ENCODE data around the gene SERPINA7. TPM values are rescaled to one million over a fixed set of nuclear protein-coding genes. Genes with fewer than 3 reads are reported as not detected.
"Not testable (repeated sequence)": the region's sequence is repeated elsewhere in the genome, so short reads cannot be mapped to it uniquely, and the experiment has no call there.

The SERPINA7 gene
- total RNA-seq, 1 donor from 2014 or later, result not detected

DNA sequence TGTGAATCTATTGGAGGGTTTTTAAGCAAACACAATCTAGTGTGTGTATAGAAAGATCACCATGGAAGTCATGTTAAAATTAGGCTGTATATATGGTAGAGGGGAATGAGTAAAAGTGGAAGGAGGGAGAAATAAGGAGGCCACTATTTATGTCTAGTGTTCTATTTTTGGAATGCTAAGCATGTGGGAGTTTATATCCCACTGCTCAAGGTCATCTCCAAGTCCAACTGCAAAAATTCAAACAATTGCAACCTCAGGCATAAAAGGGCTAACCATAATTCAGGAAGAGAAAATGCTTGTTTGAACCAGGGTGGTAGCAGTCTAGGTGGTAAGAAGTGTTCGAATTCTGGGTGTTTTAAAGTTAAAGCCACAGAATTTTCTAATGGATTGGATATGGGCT, 39.2 kb downstream of the SERPINA7 start:
- Histone ChIP-seq H2AFZ (replicated peaks) (no peak overlapping the region), H3K27me3 (no peaks in the 10 kb centered on the region), H3K4me2 (no peak overlapping the region), H3K27ac (no peak overlapping the region), H3K36me3 (no peaks in the 10 kb centered on the region), H3K9ac (no peak overlapping the region), H3K4me1 (no peaks in the 10 kb centered on the region), H3K9me3 (ENCODE audit: low read depth) (peaks cover 12% of the 10 kb centered on the region), H3K79me2 (ENCODE audit: low read depth) (no peaks in the 10 kb centered on the region), H3K4me3 (no peak overlapping the region), H4K20me1 (ENCODE audit: low read depth) (no peaks in the 10 kb centered on the region), H3F3A (ENCODE audit: low read depth) (no peaks in the 10 kb centered on the region)
- Mint-ChIP-seq H3K27ac (no peak overlapping the region), H3K4me3 (no peak overlapping the region), H3K36me3 (no peaks in the 10 kb centered on the region), H3K27me3 (ENCODE audit: insufficient read depth, low read depth) (peaks cover 3% of the 10 kb centered on the region), H3K4me1 (no peaks in the 10 kb centered on the region), H3K9me3 (no peaks in the 10 kb centered on the region)
- DNase-seq (ENCODE audit: low spot score), result no peak
- TF ChIP-seq EZH2 (IDR thresholded peaks at IDR 0.05) (no peak), EZH2phosphoT487 (IDR thresholded peaks at IDR 0.05) (no peak)
- TF ChIP-seq, protein P1, sequence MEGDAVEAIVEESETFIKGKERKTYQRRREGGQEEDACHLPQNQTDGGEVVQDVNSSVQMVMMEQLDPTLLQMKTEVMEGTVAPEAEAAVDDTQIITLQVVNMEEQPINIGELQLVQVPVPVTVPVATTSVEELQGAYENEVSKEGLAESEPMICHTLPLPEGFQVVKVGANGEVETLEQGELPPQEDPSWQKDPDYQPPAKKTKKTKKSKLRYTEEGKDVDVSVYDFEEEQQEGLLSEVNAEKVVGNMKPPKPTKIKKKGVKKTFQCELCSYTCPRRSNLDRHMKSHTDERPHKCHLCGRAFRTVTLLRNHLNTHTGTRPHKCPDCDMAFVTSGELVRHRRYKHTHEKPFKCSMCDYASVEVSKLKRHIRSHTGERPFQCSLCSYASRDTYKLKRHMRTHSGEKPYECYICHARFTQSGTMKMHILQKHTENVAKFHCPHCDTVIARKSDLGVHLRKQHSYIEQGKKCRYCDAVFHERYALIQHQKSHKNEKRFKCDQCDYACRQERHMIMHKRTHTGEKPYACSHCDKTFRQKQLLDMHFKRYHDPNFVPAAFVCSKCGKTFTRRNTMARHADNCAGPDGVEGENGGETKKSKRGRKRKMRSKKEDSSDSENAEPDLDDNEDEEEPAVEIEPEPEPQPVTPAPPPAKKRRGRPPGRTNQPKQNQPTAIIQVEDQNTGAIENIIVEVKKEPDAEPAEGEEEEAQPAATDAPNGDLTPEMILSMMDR (IDR thresholded peaks at IDR 0.05), result no peak

DNA sequence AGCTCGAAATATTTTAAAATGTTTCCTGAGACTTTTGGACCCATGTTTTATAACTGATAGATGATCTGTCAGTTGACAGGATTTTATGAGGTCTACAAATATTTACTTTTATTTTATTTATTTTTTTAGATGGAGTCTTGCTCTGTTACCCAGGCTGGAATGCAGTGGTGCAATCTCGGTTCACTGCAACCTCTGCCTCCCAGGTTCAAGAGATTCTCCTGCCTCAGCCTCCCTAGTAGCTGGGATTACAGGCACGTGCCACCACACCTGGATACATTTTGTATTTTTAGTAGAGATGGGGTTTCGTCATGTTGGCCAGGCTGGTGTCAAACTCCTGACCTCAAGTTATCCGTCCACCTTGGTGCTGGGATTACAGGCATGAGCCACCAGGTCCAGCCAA, 50.0 kb downstream of the SERPINA7 start:
- H3K9me3 Mint-ChIP-seq, result not testable (repeated sequence)

More for the DNA sequence above, 50.0 kb downstream of the SERPINA7 start:
- not testable (repeated sequence) for H3K4me3 ChIP-seq; H3K4me1 ChIP-seq; H3K4me2 ChIP-seq; H3K27me3 Mint-ChIP-seq (ENCODE audit: insufficient read depth, low read depth); H3K27ac ChIP-seq; H3K79me2 ChIP-seq (ENCODE audit: low read depth); H3K4me3 Mint-ChIP-seq; H3K9ac ChIP-seq; H3F3A ChIP-seq (ENCODE audit: low read depth); H2AFZ ChIP-seq (replicated peaks); DNase-seq (ENCODE audit: low spot score); H3K9me3 ChIP-seq (ENCODE audit: low read depth); H3K27ac Mint-ChIP-seq; H3K4me1 Mint-ChIP-seq; H3K36me3 Mint-ChIP-seq; H3K27me3 ChIP-seq; H4K20me1 ChIP-seq (ENCODE audit: low read depth); H3K36me3 ChIP-seq

Other genes with a start within 250 kb of the SERPINA7 start
- gene NRK, start 216.2 kb downstream of the SERPINA7 start, total RNA-seq (ENCODE audit: low replicate concordance), result not detected in 2 replicates
- gene PWWP3B, start 129.6 kb upstream of the SERPINA7 start, total RNA-seq (ENCODE audit: low replicate concordance), result 5.2 and 5.8 TPM in 2 replicates

Data from neural progenitor cell (in vitro differentiated cells).